Activated T-cell treated with anti-CD3 and anti-CD28 coated beads, Interleukin-2, amount 50 U/mL, for 4 hours (primary cell): ENCODE measurements around the gene TMEM203. TPM values are rescaled to one million over a fixed set of nuclear protein-coding genes. Genes with fewer than 3 reads are reported as not detected.

Experiments
- ATAC-seq, 2 donors: fragments of 200-7000 bp; cut with Tn5 transposase; one replicate each; pipeline ENCODE4 v1.10.0; 2021
- DNase-seq: peaks from one replicate; pipeline ENCODE4 v3.0.0-alpha.2; 2020
- H3K27me3 Mint-ChIP-seq: one replicate; pipeline ENCODE4 v1.8.0; 2021; ENCODE audit warnings: low read depth, mixed read lengths
- H3K36me3 Mint-ChIP-seq: one replicate; pipeline ENCODE4 v1.8.0; 2022; ENCODE audit warnings: mixed read lengths; ENCODE audit not compliant: insufficient read depth
- H3K4me1 Mint-ChIP-seq: one replicate; pipeline ENCODE4 v1.8.0; 2021; ENCODE audit warnings: low read depth, mixed read lengths
- H3K4me3 Mint-ChIP-seq: one replicate; pipeline ENCODE4 v1.8.0; 2021; ENCODE audit warnings: mild to moderate bottlenecking, moderate library complexity, mixed read lengths
- H3K9me3 Mint-ChIP-seq: one replicate; pipeline ENCODE4 v1.8.0; 2021; ENCODE audit warnings: mixed read lengths
- total RNA-seq, 3 donors: library from RNA; stranded (reverse); gene quantifications; one replicate each; pipeline ENCODE4 v1.2.1, GENCODE V29; 2021

Gene TMEM203
- total RNA-seq, 3 donors from 2014 or later = 42.3 to 45.1 (median 44.4) TPM

DNA sequence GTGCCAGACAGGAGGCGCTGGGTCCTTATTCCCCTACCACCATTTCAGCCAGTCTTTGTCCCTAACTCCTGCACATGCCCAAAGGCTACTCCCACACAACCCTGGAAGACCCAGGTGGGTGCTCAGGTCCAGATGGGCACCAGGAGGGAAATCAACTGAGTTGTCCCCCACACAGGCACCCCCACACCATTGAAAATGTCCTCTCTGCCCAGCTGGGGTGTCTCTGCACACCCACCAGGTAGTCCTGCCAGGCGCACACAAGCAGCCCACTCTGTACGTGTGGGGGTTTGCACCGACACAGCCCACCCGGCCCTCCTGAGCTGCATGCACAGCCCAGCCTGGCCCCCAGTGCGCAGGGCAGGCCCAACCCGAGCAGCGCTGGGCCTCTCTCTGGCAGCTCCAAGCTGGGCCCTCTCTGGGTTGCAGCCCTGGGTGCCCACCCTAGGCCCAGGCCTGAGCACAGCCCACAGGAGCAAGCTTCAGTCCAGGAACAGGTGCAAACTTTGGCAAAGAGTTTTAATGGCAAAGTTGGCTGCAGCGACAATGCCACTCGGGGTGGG, 14.4 kb upstream of the TMEM203 start:
- H3K4me3 Mint-ChIP-seq = no peak overlapping the region

DNA sequence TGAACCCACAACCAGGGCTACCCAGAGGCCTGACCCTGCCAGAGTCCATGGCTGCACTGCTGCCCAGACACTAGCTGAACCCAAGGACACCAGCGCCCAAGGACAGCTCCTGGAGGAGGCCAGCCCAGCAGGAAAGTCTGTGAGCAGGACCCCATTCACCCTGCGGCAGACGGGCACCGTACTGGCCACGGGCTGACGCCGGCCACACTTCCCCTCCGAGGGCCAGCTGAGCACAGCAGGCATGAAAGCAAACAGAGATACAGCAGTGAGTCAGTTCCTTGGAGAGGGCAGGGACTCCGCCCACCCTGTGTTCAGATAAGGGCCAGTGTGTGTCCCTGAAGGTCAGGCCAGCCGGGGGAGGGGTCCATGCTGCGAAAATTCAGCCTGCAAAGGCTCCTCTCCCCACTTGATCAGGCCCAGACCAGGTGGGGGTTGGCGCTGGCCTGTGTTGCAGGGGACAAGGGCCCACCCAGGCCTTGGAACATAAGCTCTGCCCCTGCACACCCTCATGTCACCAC, 13.4 kb upstream of the TMEM203 start:
- no peak for ATAC-seq
- Mint-ChIP-seq H3K4me3 (no peak overlapping the region), H3K36me3 (peaks cover 2% of the 10 kb centered on the region), H3K9me3 (no peaks in the 10 kb centered on the region), H3K27me3 (no peaks in the 10 kb centered on the region), H3K4me1 (peaks cover 2% of the 10 kb centered on the region)
- DNase-seq = no peak

More for the DNA sequence above, 14.4 kb upstream of the TMEM203 start:
- Mint-ChIP-seq H3K36me3 (peaks cover 2% of the 10 kb centered on the region), H3K27me3 (no peaks in the 10 kb centered on the region), H3K9me3 (no peaks in the 10 kb centered on the region), H3K4me1 (peaks cover 5% of the 10 kb centered on the region)
- no peak for DNase-seq
- no peak for ATAC-seq

DNA sequence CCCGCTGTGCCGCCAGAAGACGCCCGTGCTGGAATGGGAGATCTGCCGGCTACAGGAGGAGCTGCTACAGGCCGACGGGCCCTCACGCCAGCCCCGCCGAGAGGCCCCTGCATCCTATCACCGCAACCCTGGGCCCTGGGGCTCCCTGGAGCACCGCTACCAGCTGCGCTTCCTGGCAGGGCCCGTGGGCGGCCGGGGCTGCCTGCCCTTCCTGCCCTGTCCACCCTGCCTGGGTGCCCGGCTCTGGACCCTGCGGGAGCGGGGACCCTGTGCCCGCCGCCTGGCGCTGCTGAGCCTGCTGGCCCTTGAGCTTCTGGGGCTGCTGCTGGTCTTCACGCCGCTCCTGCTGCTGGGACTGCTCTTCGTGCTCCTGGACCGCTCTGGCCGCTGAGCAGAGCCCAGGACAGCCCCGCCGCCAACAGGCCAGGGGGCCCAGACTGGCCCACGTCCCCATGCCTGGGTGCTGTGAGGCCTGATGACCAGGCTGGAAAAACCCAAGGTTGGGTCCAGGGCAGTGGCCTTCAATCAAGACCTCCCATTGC, 12.8 kb upstream of the TMEM203 start:
- H3K4me1 Mint-ChIP-seq = peaks cover 2% of the 10 kb centered on the region
- no peak for ATAC-seq
- no peak for DNase-seq
- H3K27me3 Mint-ChIP-seq = no peaks in the 10 kb centered on the region
- peaks cover 2% of the 10 kb centered on the region for H3K36me3 Mint-ChIP-seq
- H3K9me3 Mint-ChIP-seq = no peaks in the 10 kb centered on the region
- no peak overlapping the region for H3K4me3 Mint-ChIP-seq

DNA sequence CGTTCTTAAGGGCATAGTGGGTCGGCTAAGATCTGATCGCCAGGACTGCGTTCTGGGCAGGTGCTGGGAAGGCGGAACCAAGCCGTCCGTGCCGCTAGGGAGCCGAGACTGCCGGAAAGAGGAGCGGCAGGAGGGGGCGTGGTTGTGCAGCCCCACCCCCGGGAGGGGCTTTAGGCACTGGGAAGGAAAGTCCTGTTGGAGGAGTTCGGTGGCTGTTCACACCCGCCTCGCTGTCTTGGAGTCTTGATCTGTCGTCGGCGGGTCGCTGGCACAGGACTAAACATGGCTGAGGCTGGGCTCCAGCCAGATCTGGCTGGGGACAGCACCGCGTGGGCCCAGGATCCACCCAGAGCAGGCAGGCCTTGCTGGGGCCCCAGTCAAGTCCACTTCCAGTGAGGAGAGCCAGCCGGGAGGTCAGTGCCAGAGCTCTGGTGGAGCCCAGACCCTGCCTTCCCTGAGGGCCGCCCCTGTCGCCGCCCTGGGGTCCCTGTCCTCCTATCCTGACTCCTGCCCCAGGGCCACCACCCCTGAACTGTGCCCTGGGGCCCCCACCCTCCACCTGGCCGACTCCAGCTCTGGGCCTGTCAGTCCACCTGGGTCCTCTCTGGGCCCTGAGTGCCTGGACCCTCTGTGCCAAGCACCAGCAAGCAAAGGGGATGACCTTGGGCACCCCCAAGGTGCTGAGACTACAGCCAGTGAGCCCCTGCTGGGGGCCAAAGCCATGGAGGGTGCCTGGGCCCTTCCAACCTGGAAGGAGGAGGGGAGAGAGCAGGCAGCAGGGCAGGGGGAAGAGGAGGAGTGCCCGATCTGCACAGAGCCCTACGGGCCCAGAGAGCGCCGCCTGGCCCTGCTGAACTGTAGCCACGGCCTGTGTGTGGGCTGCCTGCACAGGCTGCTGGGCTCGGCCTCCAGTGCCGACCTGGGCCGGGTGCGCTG, 12.1 kb upstream of the TMEM203 start:
- Mint-ChIP-seq H3K36me3 (peaks cover 2% of the 10 kb centered on the region), H3K27me3 (no peaks in the 10 kb centered on the region), H3K4me1 (no peaks in the 10 kb centered on the region), H3K9me3 (no peaks in the 10 kb centered on the region), H3K4me3 (no peak overlapping the region)
- ATAC-seq = no peak
- DNase-seq = no peak

DNA sequence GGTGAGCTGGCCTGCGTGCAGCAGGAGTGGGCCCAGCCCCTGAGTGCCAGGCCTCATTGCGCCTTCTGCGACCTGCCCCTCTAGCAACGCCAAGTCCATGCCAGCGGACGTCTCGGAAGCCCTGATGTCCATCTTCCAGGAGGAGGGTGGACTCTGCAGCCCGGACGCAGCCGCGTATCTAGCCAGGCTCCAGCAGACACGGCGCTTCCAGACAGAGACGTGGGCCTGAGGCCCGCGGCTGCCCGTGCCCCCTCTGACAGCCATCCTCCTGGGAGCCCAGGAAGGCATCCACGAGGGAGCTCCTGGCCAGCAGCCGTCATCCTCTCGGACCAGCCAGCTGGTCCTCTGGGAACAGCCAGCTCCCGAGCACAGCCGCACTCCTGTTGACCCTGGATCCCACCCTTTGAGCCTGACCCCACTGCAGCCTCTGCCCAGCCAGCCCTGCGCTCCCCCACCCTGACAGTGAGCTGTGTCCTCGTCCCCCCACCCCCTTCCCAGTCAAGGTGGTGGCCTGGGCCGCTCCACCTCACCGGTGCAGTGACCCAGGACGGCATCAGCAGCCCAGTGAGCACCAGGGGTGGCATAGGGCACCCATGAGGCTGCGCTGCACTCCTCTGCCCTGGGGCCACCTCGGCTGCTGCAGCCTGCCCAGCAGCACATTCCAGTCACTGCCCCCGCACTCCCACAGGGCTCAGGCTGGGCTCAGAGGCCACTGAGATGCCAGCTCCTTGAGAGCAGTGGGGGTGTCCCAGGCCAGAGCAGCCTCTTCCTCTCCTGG, 10.9 kb upstream of the TMEM203 start:
- no peaks in the 10 kb centered on the region for H3K4me1 Mint-ChIP-seq
- H3K27me3 Mint-ChIP-seq = no peaks in the 10 kb centered on the region
- ATAC-seq (no peak), DNase-seq (no peak)
- H3K9me3 Mint-ChIP-seq = no peaks in the 10 kb centered on the region
- no peak overlapping the region for H3K4me3 Mint-ChIP-seq
- H3K36me3 Mint-ChIP-seq = peaks cover 2% of the 10 kb centered on the region

DNA sequence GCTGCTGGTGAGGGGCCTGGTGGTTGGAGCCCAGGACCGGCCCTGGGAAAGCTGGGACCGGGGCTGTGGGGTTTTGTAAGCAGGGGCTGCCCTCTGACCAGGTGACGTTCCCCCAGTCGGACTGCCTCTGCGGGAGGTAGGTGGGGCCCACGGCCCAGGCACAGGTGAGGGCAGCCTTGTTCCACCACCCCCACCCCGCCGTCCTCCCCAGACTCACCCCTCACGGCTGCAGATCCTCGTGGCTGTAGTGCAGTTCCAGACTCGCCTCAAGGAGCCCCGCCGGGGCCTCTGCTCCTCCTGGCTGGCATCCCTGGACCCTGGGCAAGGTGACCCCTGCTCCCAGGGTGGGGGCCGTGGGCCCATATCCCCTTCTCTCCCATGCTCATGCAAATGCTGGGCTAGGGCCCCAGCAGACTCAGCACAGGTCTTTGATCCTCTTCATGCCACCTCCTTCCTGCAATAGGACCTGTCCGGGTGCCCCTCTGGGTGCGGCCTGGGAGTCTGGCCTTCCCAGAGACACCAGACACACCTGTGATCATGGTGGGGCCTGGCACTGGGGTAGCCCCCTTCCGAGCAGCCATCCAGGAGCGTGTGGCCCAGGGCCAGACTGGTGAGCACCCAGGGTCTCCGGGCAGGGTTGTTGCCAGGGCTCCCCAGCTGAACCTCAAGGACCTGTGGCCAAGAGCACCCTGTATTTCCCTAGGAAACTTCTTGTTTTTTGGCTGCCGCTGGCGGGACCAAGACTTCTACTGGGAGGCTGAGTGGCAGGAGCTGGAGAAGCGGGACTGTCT, 9.9 kb upstream of the TMEM203 start:
- Mint-ChIP-seq H3K27me3 (no peaks in the 10 kb centered on the region), H3K36me3 (peaks cover 2% of the 10 kb centered on the region), H3K9me3 (no peaks in the 10 kb centered on the region), H3K4me1 (no peaks in the 10 kb centered on the region), H3K4me3 (no peak overlapping the region)
- no peak for DNase-seq
- no peak for ATAC-seq

DNA sequence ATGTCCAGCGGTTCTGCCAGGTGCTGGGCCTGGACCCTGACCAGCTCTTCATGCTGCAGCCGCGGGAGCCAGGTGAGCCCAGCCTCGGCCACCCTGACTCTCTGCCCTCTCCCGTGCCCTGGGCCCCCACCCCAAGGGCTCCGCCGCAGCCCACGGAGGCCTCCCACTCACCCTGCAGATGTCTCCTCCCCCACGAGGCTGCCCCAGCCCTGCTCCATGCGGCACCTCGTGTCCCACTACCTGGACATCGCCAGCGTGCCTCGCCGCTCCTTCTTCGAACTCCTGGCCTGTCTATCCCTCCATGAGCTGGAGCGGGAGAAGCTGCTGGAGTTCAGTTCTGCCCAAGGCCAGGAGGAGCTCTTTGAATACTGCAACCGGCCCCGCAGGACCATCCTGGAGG, 9.2 kb upstream of the TMEM203 start:
- no peak for ATAC-seq
- H3K4me1 Mint-ChIP-seq = no peaks in the 10 kb centered on the region
- H3K27me3 Mint-ChIP-seq = no peaks in the 10 kb centered on the region
- no peak for DNase-seq
- peaks cover 2% of the 10 kb centered on the region for H3K36me3 Mint-ChIP-seq
- H3K4me3 Mint-ChIP-seq = no peak overlapping the region
- H3K9me3 Mint-ChIP-seq = no peaks in the 10 kb centered on the region

DNA sequence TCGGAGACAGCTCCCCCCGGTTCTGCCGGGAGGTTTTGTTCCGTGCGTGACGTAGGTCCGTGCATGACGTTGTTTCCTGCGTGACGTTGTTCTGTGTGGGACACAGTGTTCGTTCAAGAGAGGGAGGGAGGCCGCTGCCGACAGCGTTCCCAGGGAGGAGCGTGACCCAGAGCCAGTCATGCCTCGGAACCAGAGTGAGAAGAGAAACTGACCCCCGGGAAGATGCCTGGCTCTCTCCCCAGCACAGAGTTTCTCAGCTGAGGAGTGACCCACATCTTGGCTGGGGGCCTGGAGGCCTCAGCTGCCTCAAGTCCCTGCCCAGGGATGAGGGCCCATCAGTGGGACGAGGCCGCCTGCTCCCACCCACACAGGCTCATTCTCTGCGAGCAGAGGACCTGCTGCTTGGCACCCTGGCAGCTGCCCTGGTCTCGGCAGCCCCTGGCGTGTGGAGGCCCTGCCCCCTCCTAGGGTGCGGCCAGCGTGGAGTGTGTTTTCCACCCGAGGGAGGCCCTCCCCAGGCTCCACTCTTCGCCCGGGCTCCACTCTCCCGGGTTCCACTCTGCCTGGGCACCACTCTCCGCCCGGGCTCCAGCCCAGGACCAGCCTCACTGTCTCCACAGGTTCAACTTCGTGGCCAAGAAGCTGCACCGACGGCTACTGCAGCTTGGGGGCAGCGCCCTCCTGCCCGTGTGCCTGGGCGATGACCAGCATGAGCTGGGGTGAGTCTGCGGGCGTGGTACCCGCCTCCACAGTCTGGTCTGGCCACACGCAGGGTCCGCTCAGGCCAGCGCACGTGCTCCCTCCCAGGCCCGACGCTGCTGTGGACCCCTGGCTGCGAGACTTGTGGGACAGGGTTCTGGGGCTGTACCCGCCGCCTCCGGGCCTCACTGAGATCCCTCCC, 8.0 kb upstream of the TMEM203 start:
- Mint-ChIP-seq H3K27me3 (no peaks in the 10 kb centered on the region), H3K36me3 (peaks cover 6% of the 10 kb centered on the region), H3K4me3 (no peak overlapping the region), H3K9me3 (no peaks in the 10 kb centered on the region), H3K4me1 (no peaks in the 10 kb centered on the region)
- DNase-seq (no peak), ATAC-seq (no peak)

DNA sequence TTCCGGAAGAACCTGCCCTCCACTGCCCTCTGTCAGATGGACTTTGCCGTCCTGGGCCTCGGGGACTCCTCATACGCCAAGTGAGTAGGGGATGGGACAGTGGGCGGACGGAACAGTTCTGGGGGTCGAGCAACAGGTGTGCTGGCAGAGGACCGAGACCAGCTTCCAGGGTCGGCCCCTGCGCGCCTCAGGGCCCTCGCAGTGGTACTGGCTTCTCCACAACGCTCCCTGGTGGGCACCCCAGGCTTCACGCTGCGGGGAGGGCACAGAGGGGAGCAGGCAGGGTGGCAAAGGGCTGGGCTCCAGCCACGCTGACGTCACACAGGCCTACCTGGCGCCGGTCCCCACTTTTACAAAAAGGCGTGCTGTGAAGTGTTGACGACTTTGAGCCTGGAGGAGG, 7.1 kb upstream of the TMEM203 start:
- Mint-ChIP-seq H3K27me3 (no peaks in the 10 kb centered on the region), H3K4me3 (no peak overlapping the region), H3K4me1 (peaks cover 1% of the 10 kb centered on the region), H3K9me3 (no peaks in the 10 kb centered on the region), H3K36me3 (peaks cover 7% of the 10 kb centered on the region)
- DNase-seq (no peak), ATAC-seq (no peak)

DNA sequence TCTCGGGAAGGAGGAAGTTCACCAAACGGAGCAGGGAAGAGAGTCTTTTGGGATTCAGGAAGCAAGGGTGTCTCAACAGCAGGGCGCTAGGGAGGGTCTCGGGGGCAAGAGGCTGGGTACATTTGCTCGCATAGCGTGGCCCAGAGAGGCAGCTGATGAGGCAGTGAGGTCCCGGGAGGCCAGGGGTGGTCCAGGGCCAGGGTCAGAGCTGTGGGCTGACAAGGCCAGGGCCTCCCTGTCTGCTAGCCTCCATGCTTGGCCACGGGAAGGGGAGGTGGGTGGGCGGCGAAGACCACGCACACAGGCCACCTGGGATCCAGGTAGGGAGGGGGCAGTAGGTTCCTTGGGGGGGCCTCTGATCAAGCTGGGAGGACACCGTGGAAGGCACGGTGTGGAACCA, 6.1 kb upstream of the TMEM203 start:
- H3K36me3 Mint-ChIP-seq = peaks cover 13% of the 10 kb centered on the region
- ATAC-seq (no peak), DNase-seq (no peak)
- H3K4me3 Mint-ChIP-seq = no peak overlapping the region
- no peaks in the 10 kb centered on the region for H3K9me3 Mint-ChIP-seq
- H3K4me1 Mint-ChIP-seq = peaks cover 11% of the 10 kb centered on the region
- H3K27me3 Mint-ChIP-seq = no peaks in the 10 kb centered on the region

DNA sequence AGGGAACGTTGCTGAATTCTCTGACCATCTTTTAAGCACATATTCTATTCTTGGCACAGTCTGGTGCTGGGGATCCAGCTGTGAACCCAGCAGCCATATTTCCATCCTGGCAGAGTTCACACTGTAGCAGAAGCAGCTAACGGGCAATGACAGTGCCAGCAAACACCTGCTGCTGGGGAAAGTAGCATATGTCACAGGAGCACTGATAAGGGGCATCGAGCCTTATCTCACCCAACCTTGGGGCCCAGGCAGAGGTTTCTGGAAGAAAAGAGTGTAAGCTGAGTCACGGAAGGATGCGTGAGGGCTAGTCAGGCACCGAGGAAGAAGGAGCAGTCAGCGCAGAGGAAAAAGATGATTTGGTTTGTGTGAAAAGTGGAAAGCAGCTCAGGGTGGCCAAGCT, 1.2 kb upstream of the TMEM203 start:
- Mint-ChIP-seq H3K36me3 (peaks cover 12% of the 10 kb centered on the region), H3K27me3 (no peaks in the 10 kb centered on the region), H3K9me3 (no peaks in the 10 kb centered on the region), H3K4me3 (peak overlapping the region; percentile 95), H3K4me1 (peaks cover 33% of the 10 kb centered on the region)
- ATAC-seq (no peak), DNase-seq (no peak)

DNA sequence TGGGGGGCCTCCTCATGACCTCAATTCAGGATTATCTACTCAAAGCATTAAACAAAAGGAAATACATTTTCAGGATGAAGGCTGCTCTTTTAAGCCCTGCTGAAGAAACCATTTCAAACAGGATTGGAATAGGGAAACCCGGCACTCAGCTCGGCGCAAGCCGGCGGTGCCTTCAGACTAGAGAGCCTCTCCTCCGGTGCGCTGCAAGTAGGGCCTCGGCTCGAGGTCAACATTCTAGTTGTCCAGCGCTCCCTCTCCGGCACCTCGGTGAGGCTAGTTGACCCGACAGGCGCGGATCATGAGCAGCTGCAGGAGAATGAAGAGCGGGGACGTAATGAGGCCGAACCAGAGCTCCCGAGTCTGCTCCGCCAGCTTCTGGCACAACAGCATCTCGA, 720 bp downstream of the TMEM203 start:
- ATAC-seq = no peak
- DNase-seq = no peak
- no peaks in the 10 kb centered on the region for H3K9me3 Mint-ChIP-seq
- no peaks in the 10 kb centered on the region for H3K27me3 Mint-ChIP-seq
- peaks cover 36% of the 10 kb centered on the region for H3K4me1 Mint-ChIP-seq
- peak overlapping the region; percentile 95 for H3K4me3 Mint-ChIP-seq
- peaks cover 12% of the 10 kb centered on the region for H3K36me3 Mint-ChIP-seq

DNA sequence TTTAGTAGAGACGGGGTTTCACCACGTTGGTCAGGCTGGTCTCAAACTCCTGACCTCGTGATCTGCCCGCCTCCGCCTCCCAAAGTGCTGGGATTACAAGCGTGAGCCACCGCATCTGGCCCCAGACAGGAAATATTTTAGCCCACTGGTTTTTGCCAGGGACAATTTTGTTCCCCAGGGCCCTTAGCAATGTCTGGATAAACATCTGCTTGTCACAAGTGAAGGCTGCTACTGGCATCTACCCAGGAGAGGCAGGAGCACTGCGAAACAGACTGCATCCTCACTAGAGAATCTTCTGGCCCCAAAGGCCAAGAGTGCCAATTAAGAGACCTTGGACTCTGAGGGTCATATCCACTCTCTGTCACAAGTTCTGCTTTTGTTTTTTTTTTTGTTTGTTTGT, 2.5 kb downstream of the TMEM203 start:
- Mint-ChIP-seq H3K4me1 (peaks cover 39% of the 10 kb centered on the region), H3K36me3 (peaks cover 7% of the 10 kb centered on the region), H3K27me3 (no peaks in the 10 kb centered on the region), H3K4me3 (no peak overlapping the region), H3K9me3 (no peaks in the 10 kb centered on the region)
- no peak for DNase-seq
- no peak for ATAC-seq
